ENCODE data around the gene DOHH. TPM values are rescaled to one million over a fixed set of nuclear protein-coding genes. Genes with fewer than 3 reads are reported as not detected.

DOHH gene
- total and polyA plus RNA-seq, 2 donors (not counting 3 experiments of a cell fraction or from before 2014, with no cell fraction given) = 8.7 to 15.2 TPM

- POLR2A ChIA-PET = no interaction called here
- Histone ChIP-seq H3K9me3 (replicated peaks; ENCODE audit: control insufficient read depth, insufficient read depth, low read length) (no peaks in the 10 kb centered on the region), H3K36me3 (ENCODE audit: control insufficient read depth in 2 of 2, extremely low read depth in 1 of 2, insufficient read depth in 2 of 2, low read length in 2 of 2) (peaks cover 0 to 15% of the 10 kb centered on the region in 2 experiments), H3K27me3 (ENCODE audit: control insufficient read depth in 2 of 2, insufficient read depth in 2 of 2, low read length in 2 of 2) (no peaks in the 10 kb centered on the region), H3K79me2 (ENCODE audit: control insufficient read depth, insufficient read depth, low read length) (no peaks in the 10 kb centered on the region), H3K4me1 (ENCODE audit: control insufficient read depth, extremely low read depth, insufficient read depth, low read length) (no peaks in the 10 kb centered on the region), H3K9me1 (replicated peaks; ENCODE audit: control insufficient read depth, extremely low read depth, insufficient read depth, low read length) (no peaks in the 10 kb centered on the region), H3K27ac (ENCODE audit: insufficient read depth, low read depth, low read length) (no peak within 1 kb of the TSS), H2AFZ (ENCODE audit: low read depth, low read length) (no peak within 1 kb of the TSS), H3K4me3 (replicated peaks in 1 of 3; ENCODE audit: insufficient read depth in 1 of 3, low read depth in 1 of 3, low read length in 3 of 3) (no peak within 1 kb of the TSS), H4K20me1 (replicated peaks; ENCODE audit: control insufficient read depth, extremely low read depth, insufficient read depth, low read length) (no peaks in the 10 kb centered on the region), H3K4me2 (ENCODE audit: insufficient read depth, low read length) (no peak within 1 kb of the TSS), H3K9ac (replicated peaks; ENCODE audit: extremely low read depth, insufficient read depth, low read length) (no peak within 1 kb of the TSS)
- DNase-seq (ENCODE audit: low read depth, low spot score) = no peak
- intact Hi-C loops (cut with micrococcal nuclease) (no loop called here), dilution Hi-C loops (cut with MboI; ENCODE audit: extremely low pct_ligation_motif_present, low sequenced_read_pairs) (no loop called here)
- no peak for FAIRE-seq
- CTCF ChIA-PET = interaction anchor here (0.7 to 0.8 kb wide), 2 partner anchors 8 to 234 kb away, joined by 3 read pairs; no protein-coding TSS in a partner anchor
- no TSS peak for BruUV-seq (replicated peaks)
- TF ChIP-seq, protein P1, sequence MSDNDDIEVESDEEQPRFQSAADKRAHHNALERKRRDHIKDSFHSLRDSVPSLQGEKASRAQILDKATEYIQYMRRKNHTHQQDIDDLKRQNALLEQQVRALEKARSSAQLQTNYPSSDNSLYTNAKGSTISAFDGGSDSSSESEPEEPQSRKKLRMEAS (IDR thresholded peaks at IDR 0.05; ENCODE audit: insufficient read depth, insufficient read length) = no peak
- TF ChIP-seq GATA2 (IDR thresholded peaks at IDR 0.05; ENCODE audit: insufficient read depth, insufficient read length, low read depth, low read length) (no peak), MYC (IDR thresholded peaks at IDR 0.05; ENCODE audit: low read depth, low read length) (no peak), EZH2 (IDR thresholded peaks at IDR 0.05; ENCODE audit: borderline replicate concordance, low read depth, low read length, severe bottlenecking) (no peak), POLR2A (IDR thresholded peaks at IDR 0.05; ENCODE audit: low read depth, low read length) (no peak), POLR2AphosphoS5 (IDR thresholded peaks at IDR 0.05; ENCODE audit: insufficient read depth, low read depth, low read length) (no peak), CTCF (IDR thresholded peaks at IDR 0.05; ENCODE audit: extremely low read depth in 1 of 2, insufficient read depth in 1 of 2, low read depth in 1 of 2, low read length in 2 of 2) (no peak), FOS (IDR thresholded peaks at IDR 0.05; ENCODE audit: borderline replicate concordance, insufficient read depth, low read length) (no peak), JUN (IDR thresholded peaks at IDR 0.05; ENCODE audit: borderline replicate concordance, insufficient read depth, insufficient read length, low read depth) (no peak)
These were observed 38.7 kb upstream of the DOHH start, which contains the start of gene TEKTIP1 for GRCh38 chr19:3538965-3539755. TSS of gene TEKTIP1 (plus strand) at chr19:3539174. CDS start at chr19:3539178, 4 bp downstream.

Data from endothelial cell of umbilical vein (primary cell).